HG02938 (cell line): ENCODE results near the gene APOL5.
A peak's percentile ranks its signal among the peaks of the same experiment; 100 is the strongest.

Experiments used
- ATAC-seq: cut with Tn5 transposase; IDR thresholded peaks from one replicate; pipeline ENCODE4 v1.9.1; 2021; ENCODE audit warnings: mild to moderate bottlenecking, moderate library complexity; ENCODE audit not compliant: unreplicated experiment

APOL5 gene

DNA sequence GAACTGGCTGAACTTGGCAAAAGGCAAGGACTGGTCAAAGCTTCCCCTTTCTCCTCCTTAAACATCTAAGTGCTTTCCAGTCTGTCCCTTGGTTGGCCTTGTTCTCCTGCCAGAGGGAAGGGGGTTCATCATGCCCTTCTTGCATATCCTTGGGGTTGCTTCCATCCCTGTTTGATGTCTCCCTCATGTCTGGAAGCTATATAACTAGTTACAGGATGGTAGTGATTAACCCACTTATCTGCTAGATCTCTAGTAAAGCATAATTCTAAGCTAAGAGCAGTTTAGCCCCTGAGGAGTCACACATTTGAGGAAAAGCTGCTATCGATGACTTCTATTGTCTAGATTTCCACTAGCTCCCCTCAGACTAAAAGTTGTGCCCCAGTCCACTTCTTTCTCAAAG is 22.9 kb downstream of the APOL5 start:
- ATAC-seq, result no peak

DNA sequence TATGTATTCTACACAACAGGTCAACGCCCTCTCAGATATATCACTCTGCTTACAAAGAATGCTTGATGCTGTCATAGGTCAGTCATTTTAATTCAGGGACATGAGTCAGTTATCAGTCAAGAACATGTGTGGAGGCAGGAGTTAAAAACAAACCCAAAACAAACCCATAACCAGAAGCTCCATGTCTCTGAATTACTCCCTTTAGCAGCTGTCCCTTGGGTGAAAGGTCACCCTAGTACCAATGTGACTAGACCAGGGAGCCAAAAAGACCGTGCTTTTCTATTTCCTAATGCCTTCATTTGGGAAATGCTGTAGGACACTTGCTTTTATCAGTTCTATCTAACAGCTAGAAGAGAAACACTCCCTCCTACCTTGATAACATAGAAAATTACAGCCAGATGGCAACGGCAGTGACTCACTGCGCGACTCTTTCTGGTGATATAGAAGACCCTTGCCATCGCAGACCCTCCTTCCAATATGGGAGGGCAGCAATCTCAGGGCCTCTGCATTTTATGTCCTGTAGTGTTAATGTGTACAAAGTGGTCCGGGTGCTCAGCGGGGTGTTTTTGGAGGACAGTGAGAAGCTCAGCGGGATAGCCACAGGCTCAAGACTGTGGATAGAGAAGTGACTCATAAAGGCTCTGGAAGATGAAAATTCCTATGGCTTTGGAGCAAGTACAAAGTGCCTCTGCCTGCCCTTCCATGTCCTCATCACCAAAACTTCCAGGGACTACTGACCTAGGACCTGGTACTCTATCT is 24.8 kb downstream of the APOL5 start:
- ATAC-seq, result no peak

GRCh38 chr22:35743326-35743860 is 25.7 kb downstream of the APOL5 start:
- ATAC-seq, result no peak

- no peak for ATAC-seq
Observed at GRCh38 chr22:35746248-35746647, 28.6 kb downstream of the APOL5 start.

- ATAC-seq, result no peak
Observed at GRCh38 chr22:35746946-35747703, 29.5 kb downstream of the APOL5 start.

DNA sequence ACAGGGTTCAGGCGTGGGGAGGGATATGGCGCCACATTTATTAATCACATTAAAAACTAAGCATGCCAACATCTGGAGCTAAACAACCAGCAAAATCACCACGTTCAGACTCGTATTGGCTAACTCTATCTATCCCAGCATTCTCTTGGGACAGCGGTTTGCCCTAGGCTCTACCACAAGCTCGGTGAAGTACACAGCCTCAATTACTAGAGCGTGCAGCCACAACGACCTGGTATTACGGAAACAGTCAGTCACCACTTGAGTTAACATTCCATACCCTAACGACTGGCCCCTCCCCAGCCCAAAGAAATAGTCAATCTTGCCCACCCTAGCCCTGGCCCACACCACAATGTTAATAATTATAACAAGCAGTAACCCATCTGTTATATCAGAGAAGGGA is 32.1 kb downstream of the APOL5 start:
- peak; percentile 72 for ATAC-seq

- no peak for ATAC-seq
Observed at GRCh38 chr22:35752006-35752862, 34.6 kb downstream of the APOL5 start.

- ATAC-seq, result no peak
Observed at GRCh38 chr22:35752863-35753189, 35.2 kb downstream of the APOL5 start.

DNA sequence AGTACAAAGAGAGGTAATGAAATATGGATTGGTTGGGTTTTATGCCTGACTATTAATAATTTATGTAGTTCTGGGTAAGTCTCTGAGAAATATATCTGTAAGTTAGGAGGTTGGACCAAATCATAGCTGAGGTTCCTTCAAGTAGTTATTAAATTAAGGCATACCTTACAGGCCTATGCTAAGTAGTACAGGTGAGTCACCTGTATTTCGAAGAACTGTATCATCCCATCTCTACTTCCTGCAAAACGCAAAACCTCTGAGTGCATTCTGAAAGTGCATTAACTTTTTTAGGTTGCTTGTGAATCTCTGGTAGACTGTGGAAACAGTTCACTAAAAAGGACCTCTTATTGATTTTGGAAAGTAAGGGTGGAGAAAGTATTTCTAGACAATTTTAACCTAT is 37.1 kb downstream of the APOL5 start:
- ATAC-seq, result no peak

- ATAC-seq, result no peak
Observed at GRCh38 chr22:35756722-35757121, 39.0 kb downstream of the APOL5 start.

DNA sequence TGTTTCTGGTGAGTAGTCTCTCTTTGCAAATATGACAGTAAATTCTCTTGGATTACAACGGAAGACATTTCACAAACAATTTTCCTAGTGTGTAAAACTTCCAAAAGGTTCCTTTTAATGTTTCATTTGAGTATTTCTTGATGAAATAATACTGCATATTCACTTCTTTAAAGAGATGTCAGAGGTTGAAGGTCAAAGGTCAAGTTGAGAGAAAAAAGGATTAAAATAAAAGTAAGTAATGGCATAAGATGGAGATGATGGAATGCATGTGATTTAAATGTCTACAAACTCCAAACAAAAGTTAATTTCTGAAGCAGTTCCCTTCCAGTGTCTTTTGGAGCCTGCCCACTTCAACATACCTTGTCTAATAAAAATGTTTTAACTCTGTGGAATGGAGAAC is 40.7 kb downstream of the APOL5 start:
- no peak for ATAC-seq

DNA sequence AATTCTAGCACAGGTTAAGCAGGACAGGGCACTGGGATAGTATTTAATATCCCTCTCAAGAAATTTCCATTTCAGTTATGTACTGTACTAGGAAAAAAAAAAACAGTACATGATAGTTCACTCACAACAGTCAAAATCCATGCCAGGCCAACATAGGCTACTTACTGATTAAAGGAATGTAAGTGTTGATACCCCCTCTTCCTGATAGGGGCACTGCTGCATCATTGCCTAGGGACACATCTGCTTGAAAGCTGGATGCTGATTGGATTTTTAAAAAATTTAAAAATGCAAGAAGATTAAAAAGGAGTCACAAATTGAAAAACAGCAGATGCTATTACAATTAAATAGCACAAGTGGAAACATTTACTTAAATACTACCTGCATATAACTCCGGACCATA is 43.4 kb downstream of the APOL5 start:
- ATAC-seq, result no peak

- no peak for ATAC-seq
Observed at GRCh38 chr22:35766654-35767580, 49.2 kb downstream of the APOL5 start.

- no peak for ATAC-seq
Observed at GRCh38 chr22:35769974-35770373, 52.3 kb downstream of the APOL5 start.

DNA sequence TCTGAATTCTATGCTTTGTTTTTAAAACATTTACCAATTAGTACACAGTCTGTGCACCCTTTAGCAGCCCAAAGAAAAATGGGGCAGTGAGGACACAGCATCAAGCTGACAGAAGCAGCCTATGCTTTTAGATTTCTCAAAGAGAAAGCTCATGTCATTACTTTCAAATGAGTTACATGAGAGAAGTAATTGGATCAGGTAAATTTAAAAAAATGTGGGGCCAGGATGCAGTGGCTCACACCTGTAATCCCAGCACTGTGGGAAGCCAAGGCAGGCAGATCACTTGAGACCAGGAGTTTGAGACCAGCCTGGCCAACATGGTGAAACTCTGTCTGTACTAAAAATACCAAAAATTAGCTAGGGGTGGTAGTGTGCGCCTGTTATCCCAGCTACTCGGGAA is 57.7 kb downstream of the APOL5 start:
- no peak for ATAC-seq

DNA sequence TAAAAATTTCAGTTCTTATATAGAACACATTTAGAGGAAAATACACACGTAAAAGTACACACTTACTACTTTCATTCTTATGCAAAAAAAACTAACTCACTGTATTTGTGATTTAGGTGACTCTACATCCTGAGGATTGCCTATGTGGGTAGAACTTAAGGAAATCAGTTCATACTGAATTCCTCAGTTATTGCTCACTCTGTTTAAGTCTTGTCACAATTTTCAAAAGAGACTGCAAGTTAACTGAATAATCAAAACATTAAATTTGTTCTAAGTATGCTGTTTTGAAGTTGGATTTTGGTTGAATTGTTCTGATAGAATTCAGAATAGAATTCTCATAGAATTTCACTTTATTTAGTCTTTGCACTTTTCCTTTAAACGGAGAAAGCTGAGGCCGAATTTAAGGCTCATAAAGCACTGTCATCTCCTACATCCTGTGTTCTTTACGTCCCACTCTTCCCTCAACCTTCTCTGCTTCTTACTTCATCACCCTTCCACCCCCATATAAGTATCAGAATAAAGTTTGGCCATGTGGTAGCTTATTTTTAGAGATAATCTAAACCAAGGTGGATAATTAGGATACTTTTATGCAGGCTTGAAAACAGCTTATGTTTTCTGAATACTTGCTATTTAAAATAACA is 59.8 kb downstream of the APOL5 start:
- no peak for ATAC-seq
